HepG2 (cell line): ENCODE results near the gene KCNMA1.

ENCODE experiments used
- GABPB1 ChIP-seq: IDR thresholded peaks from 2 replicates; pipeline ENCODE4 v1.6.1; 2016; ENCODE audit warnings: mild to moderate bottlenecking, missing genetic modification reagents, moderate library complexity, missing compliant biosample characterization
- NCOA1 ChIP-seq: sonication (generic); formaldehyde crosslinking; IDR thresholded peaks from 2 replicates; pipeline ENCODE4 v1.9.0; 2021; ENCODE audit warnings: missing genetic modification reagents
- NFE2L2 ChIP-seq: fragments of 150-350 bp; IDR thresholded peaks from 2 replicates; pipeline ENCODE4 v1.6.1; 2014; ENCODE audit warnings: low read length
- NR2C2 ChIP-seq: sonication (generic); formaldehyde crosslinking; IDR thresholded peaks from 2 replicates; pipeline ENCODE4 v1.4.0; 2020; ENCODE audit warnings: missing genetic modification reagents, mild to moderate bottlenecking, moderate library complexity, borderline replicate concordance
- RBM39 ChIP-seq: fragments of 200-400 bp; formaldehyde crosslinking; IDR thresholded peaks from one replicate; pipeline ENCODE4 v1.6.1; 2018; ENCODE audit warnings: antibody characterized with exemption, mild to moderate bottlenecking, low read depth, low read length; ENCODE audit not compliant: poor library complexity, severe bottlenecking
- ZNF614 ChIP-seq: IDR thresholded peaks from 2 replicates; pipeline ENCODE4 v1.6.1; 2018; ENCODE audit warnings: missing biosample characterization, missing genetic modification reagents, inconsistent platforms, borderline replicate concordance
- TF ChIP-seq, protein P1 (sequence below): sonication (generic); formaldehyde crosslinking; IDR thresholded peaks from 2 replicates; pipeline ENCODE4 v1.5.0; 2020; ENCODE audit warnings: mild to moderate bottlenecking, missing genetic modification reagents, moderate library complexity
- TF ChIP-seq, protein P2 (sequence below): IDR thresholded peaks from 2 replicates; pipeline ENCODE4 v1.6.1; 2012; ENCODE audit warnings: inconsistent platforms

DNA sequence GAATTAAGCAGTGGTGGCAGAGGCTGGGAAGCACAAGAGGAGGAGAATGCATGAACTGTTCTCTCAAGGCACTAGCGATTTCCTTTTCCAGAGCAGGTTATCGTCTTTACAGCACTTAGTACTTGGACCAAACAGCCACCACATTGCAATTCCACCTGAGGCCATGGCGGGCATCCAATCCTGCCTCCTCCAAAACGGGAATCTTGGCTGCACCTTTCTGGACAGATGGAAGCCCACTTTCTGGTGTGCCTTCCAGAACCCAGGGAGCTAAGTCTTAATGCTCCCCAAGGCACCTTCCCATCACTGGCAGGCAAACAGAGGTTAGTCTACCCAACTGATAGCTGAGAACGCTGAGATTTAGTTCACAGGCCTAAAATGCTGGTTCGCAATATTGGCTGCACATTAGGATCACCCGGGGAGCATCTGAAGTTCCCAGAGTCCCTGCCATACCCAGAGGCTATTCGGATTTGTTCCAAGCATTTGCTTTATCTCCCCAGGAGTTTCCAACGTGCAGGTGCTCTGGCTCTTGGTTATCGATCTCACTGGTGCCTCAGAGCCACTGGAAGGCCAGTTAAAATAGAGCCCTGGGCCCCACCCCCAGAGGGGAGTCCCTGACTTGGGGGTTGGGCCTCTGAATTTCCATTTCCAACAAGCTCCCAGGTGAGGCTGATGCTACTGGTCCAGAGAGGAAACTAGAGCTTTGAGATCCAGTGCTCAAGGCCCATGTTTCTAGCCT lies 62.2 kb downstream of the KCNMA1 start:
- TF ChIP-seq GABPB1 (CRISPR knock-in tag) (no peak), RBM39 (no peak), ZNF614 (CRISPR knock-in tag) (no peak), NR2C2 (CRISPR knock-in tag) (no peak), NFE2L2 (no peak), NCOA1 (CRISPR knock-in tag) (no peak)
- TF ChIP-seq, protein P1, sequence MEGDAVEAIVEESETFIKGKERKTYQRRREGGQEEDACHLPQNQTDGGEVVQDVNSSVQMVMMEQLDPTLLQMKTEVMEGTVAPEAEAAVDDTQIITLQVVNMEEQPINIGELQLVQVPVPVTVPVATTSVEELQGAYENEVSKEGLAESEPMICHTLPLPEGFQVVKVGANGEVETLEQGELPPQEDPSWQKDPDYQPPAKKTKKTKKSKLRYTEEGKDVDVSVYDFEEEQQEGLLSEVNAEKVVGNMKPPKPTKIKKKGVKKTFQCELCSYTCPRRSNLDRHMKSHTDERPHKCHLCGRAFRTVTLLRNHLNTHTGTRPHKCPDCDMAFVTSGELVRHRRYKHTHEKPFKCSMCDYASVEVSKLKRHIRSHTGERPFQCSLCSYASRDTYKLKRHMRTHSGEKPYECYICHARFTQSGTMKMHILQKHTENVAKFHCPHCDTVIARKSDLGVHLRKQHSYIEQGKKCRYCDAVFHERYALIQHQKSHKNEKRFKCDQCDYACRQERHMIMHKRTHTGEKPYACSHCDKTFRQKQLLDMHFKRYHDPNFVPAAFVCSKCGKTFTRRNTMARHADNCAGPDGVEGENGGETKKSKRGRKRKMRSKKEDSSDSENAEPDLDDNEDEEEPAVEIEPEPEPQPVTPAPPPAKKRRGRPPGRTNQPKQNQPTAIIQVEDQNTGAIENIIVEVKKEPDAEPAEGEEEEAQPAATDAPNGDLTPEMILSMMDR (CRISPR knock-in tag) = no peak
- TF ChIP-seq, protein P2, sequence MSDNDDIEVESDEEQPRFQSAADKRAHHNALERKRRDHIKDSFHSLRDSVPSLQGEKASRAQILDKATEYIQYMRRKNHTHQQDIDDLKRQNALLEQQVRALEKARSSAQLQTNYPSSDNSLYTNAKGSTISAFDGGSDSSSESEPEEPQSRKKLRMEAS = no peak
